HEK293 (cell line): ENCODE results near the gene RAET1G.

ENCODE experiments used
- MYNN ChIP-seq: fragments of 450-650 bp; formaldehyde crosslinking; IDR thresholded peaks from 2 replicates; pipeline ENCODE4 v1.5.1; 2016; ENCODE audit warnings: missing biosample characterization, missing genetic modification characterization, borderline replicate concordance
- PATZ1 ChIP-seq: fragments of 450-650 bp; formaldehyde crosslinking; IDR thresholded peaks from 2 replicates; pipeline ENCODE4 v1.5.1; 2016; ENCODE audit warnings: missing biosample characterization, missing genetic modification characterization
- SP2 ChIP-seq: fragments of 450-650 bp; formaldehyde crosslinking; IDR thresholded peaks from 2 replicates; pipeline ENCODE4 v1.5.1; 2016; ENCODE audit warnings: missing biosample characterization, missing genetic modification characterization
- YY1 ChIP-seq: fragments of 450-650 bp; formaldehyde crosslinking; IDR thresholded peaks from 2 replicates; pipeline ENCODE4 v1.5.1; 2018; ENCODE audit warnings: missing biosample characterization, missing genetic modification characterization
- ZBTB1 ChIP-seq: fragments of 450-650 bp; formaldehyde crosslinking; IDR thresholded peaks from 2 replicates; pipeline ENCODE4 v1.5.1; 2016; ENCODE audit warnings: missing biosample characterization, missing genetic modification characterization
- ZBTB8A ChIP-seq: fragments of 450-650 bp; formaldehyde crosslinking; IDR thresholded peaks from 2 replicates; pipeline ENCODE4 v1.5.1; 2016; ENCODE audit warnings: missing biosample characterization, missing genetic modification characterization
- ZFHX2 ChIP-seq: fragments of 450-650 bp; formaldehyde crosslinking; conservative IDR thresholded peaks from 2 replicates; pipeline ENCODE4 v1.5.1; 2016; ENCODE audit warnings: missing biosample characterization, missing genetic modification characterization
- ZNF133 ChIP-seq: fragments of 450-650 bp; formaldehyde crosslinking; IDR thresholded peaks from 2 replicates; pipeline ENCODE4 v1.5.1; 2016; ENCODE audit warnings: missing biosample characterization, missing genetic modification characterization
- ZNF18 ChIP-seq: fragments of 450-650 bp; formaldehyde crosslinking; IDR thresholded peaks from 2 replicates; pipeline ENCODE4 v1.5.1; 2016; ENCODE audit warnings: missing biosample characterization, missing genetic modification characterization
- ZNF211 ChIP-seq: fragments of 450-650 bp; formaldehyde crosslinking; IDR thresholded peaks from 2 replicates; pipeline ENCODE4 v1.5.1; 2016; ENCODE audit warnings: low read depth, missing biosample characterization, missing genetic modification characterization
- ZNF248 ChIP-seq: fragments of 450-650 bp; formaldehyde crosslinking; IDR thresholded peaks from 2 replicates; pipeline ENCODE4 v1.5.1; 2017; ENCODE audit warnings: missing biosample characterization, missing genetic modification characterization
- ZNF398 ChIP-seq: fragments of 450-650 bp; formaldehyde crosslinking; IDR thresholded peaks from 2 replicates; pipeline ENCODE4 v1.5.1; 2017; ENCODE audit warnings: missing biosample characterization, missing genetic modification characterization
- ZNF549 ChIP-seq: fragments of 450-650 bp; IDR thresholded peaks from 2 replicates; pipeline ENCODE4 v1.5.1; 2018; ENCODE audit warnings: missing biosample characterization, missing genetic modification characterization, mild to moderate bottlenecking, inconsistent platforms, moderate library complexity
- ZNF670 ChIP-seq: fragments of 450-650 bp; formaldehyde crosslinking; IDR thresholded peaks from 2 replicates; pipeline ENCODE4 v1.5.1; 2016; ENCODE audit warnings: missing biosample characterization, missing genetic modification characterization, low read depth
- ZNF677 ChIP-seq: fragments of 450-650 bp; IDR thresholded peaks from 2 replicates; pipeline ENCODE4 v1.5.0; 2018; ENCODE audit warnings: missing biosample characterization, mild to moderate bottlenecking, missing genetic modification characterization, moderate library complexity
- ZNF777 ChIP-seq: fragments of 450-650 bp; formaldehyde crosslinking; IDR thresholded peaks from 2 replicates; pipeline ENCODE4 v1.5.1; 2017; ENCODE audit warnings: missing biosample characterization, missing genetic modification characterization, borderline replicate concordance
- ZSCAN23 ChIP-seq: fragments of 450-650 bp; formaldehyde crosslinking; IDR thresholded peaks from 2 replicates; pipeline ENCODE4 v1.5.1; 2016; ENCODE audit warnings: missing biosample characterization, missing genetic modification characterization
- ZSCAN30 ChIP-seq: fragments of 450-650 bp; IDR thresholded peaks from 2 replicates; pipeline ENCODE4 v1.5.1; 2018; ENCODE audit warnings: missing biosample characterization, mild to moderate bottlenecking, missing genetic modification characterization, moderate library complexity
- TF ChIP-seq, protein P1 (sequence below): fragments of 450-650 bp; formaldehyde crosslinking; IDR thresholded peaks from 2 replicates; pipeline ENCODE4 v1.5.1; 2016; ENCODE audit warnings: missing biosample characterization, missing genetic modification characterization
- TF ChIP-seq, protein P2 (sequence below): fragments of 450-650 bp; formaldehyde crosslinking; IDR thresholded peaks from 2 replicates; pipeline ENCODE4 v1.5.1; 2016; ENCODE audit warnings: missing biosample characterization, missing genetic modification characterization
- TF ChIP-seq, protein P3 (sequence below): fragments of 450-650 bp; formaldehyde crosslinking; IDR thresholded peaks from 2 replicates; pipeline ENCODE4 v1.5.1; 2016; ENCODE audit warnings: missing biosample characterization, missing genetic modification characterization

Gene RAET1G

DNA sequence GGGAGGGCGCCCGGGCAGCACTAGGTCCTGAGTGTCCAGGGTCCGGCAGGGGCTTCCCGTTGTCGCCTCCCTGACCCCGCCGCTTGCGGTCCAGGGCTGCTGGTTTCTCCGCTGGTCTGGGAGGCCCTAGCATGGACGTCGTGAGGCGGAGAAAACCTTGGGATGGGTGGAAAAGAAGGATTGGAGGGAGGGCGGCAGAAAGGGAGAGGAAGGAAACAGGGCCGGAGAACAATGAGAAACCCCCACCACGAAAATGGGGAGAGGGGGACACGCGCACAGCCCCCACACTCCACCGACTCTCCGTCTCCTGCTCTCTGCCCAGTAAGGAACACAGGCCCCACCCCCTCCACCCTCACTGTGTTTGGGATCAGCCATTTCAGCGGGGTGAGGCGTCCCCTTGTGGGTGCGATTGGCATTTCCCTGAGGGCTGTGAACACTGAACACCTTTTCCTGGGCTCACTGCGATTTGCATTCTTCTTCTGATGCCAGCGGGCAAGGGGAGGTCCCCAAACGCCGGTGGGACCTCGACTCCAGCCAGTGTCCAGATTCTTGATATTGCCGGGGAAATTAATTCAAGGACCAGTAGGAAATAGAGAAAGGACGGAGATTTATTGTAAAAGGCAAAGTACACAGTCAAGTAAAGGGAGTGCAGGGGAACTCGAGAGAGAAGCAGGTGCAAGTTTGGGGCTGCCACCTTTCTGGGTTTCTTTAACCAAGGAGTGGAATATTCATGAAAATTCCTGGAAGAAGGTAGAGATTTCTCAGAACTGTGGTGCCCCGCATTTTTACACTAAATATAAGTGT, 3.3 kb upstream of the RAET1G start (continued):
- no peak for TF ChIP-seq ZBTB1 (tag by site-specific recombination)
- TF ChIP-seq ZNF670 = no peak
- TF ChIP-seq ZNF549 = no peak
- TF ChIP-seq ZNF677 (tag by site-specific recombination) = no peak
- 0 out of 2 replicates have a peak, but pooled peaks have one; percentile 24 for TF ChIP-seq ZNF398
- no peak for TF ChIP-seq SP2 (tag by site-specific recombination)
- no peak for TF ChIP-seq YY1 (tag by site-specific recombination)
- no peak for TF ChIP-seq MYNN (tag by site-specific recombination)
- no peak for TF ChIP-seq ZSCAN23
- TF ChIP-seq ZNF777 = no peak
- TF ChIP-seq ZNF133 (tag by site-specific recombination) = no peak
- TF ChIP-seq ZNF211 (tag by site-specific recombination) = no peak
- TF ChIP-seq PATZ1 (tag by site-specific recombination) = peak; percentile 54; the same call in 1 of the 2 replicates
- TF ChIP-seq ZSCAN30 = peak; percentile 88
- TF ChIP-seq, protein P1, sequence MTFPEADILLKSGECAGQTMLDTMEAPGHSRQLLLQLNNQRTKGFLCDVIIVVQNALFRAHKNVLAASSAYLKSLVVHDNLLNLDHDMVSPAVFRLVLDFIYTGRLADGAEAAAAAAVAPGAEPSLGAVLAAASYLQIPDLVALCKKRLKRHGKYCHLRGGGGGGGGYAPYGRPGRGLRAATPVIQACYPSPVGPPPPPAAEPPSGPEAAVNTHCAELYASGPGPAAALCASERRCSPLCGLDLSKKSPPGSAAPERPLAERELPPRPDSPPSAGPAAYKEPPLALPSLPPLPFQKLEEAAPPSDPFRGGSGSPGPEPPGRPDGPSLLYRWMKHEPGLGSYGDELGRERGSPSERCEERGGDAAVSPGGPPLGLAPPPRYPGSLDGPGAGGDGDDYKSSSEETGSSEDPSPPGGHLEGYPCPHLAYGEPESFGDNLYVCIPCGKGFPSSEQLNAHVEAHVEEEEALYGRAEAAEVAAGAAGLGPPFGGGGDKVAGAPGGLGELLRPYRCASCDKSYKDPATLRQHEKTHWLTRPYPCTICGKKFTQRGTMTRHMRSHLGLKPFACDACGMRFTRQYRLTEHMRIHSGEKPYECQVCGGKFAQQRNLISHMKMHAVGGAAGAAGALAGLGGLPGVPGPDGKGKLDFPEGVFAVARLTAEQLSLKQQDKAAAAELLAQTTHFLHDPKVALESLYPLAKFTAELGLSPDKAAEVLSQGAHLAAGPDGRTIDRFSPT = peak; percentile 48; the same call in 1 of the 2 replicates
- peak; percentile 71 for TF ChIP-seq ZBTB8A (tag by site-specific recombination)
- TF ChIP-seq, protein P2, sequence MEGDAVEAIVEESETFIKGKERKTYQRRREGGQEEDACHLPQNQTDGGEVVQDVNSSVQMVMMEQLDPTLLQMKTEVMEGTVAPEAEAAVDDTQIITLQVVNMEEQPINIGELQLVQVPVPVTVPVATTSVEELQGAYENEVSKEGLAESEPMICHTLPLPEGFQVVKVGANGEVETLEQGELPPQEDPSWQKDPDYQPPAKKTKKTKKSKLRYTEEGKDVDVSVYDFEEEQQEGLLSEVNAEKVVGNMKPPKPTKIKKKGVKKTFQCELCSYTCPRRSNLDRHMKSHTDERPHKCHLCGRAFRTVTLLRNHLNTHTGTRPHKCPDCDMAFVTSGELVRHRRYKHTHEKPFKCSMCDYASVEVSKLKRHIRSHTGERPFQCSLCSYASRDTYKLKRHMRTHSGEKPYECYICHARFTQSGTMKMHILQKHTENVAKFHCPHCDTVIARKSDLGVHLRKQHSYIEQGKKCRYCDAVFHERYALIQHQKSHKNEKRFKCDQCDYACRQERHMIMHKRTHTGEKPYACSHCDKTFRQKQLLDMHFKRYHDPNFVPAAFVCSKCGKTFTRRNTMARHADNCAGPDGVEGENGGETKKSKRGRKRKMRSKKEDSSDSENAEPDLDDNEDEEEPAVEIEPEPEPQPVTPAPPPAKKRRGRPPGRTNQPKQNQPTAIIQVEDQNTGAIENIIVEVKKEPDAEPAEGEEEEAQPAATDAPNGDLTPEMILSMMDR = peak; percentile 86
- no peak for TF ChIP-seq ZNF248 (tag by site-specific recombination)
- TF ChIP-seq ZNF18 (tag by site-specific recombination) = no peak
- TF ChIP-seq, protein P3, sequence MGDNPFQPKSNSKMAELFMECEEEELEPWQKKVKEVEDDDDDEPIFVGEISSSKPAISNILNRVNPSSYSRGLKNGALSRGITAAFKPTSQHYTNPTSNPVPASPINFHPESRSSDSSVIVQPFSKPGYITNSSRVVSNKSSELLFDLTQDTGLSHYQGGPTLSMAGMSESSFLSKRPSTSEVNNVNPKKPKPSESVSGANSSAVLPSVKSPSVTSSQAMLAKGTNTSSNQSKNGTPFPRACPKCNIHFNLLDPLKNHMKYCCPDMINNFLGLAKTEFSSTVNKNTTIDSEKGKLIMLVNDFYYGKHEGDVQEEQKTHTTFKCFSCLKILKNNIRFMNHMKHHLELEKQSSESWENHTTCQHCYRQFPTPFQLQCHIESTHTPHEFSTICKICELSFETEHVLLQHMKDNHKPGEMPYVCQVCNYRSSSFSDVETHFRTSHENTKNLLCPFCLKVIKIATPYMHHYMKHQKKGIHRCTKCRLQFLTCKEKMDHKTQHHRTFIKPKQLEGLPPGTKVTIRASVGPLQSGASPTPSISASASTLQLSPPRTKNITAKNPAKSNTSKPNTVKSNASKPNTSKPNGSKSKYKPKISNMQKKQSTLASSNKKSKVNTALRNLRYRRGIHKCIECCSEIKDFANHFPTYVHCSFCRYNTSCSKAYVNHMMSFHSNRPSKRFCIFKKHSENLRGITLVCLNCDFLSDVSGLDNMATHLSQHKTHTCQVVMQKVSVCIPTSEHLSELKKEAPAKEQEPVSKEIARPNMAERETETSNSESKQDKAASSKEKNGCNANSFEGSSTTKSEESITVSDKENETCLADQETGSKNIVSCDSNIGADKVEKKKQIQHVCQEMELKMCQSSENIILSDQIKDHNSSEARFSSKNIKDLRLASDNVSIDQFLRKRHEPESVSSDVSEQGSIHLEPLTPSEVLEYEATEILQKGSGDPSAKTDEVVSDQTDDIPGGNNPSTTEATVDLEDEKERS (tag by site-specific recombination) = no peak
- peak; percentile 18 for TF ChIP-seq ZFHX2 (tag by site-specific recombination)
- TF ChIP-seq, all 188 proteins: peak for 27
